GM21515 (cell line): ENCODE results near the gene TEX30.

Source experiments
- ATAC-seq: cut with Tn5 transposase; IDR thresholded peaks from one replicate; pipeline ENCODE4 v1.9.1; 2021; ENCODE audit not compliant: unreplicated experiment

Gene TEX30

GRCh38 chr13:102779436-102780159 is 6.0 kb upstream of the TEX30 start:
- no peak for ATAC-seq

DNA sequence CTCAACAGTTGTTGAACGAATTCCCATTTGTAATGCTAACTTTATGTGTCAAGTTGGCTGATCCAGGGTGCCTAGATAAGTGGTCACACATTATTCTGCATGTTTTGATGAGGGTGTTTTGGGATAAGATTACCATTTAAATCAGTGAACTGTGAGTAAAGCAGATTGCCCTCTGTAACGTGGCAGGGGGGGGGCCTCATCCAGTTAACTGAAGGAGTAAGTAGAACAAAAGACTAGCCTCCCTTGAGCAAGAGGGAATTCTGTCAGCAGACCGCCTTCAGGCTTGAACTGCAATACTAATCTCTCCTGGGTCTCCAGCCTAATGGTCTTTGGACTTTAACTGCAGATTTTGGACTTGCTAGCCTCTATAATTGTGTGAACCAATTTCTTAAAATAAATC is 4.2 kb upstream of the TEX30 start:
- ATAC-seq, result no peak

DNA sequence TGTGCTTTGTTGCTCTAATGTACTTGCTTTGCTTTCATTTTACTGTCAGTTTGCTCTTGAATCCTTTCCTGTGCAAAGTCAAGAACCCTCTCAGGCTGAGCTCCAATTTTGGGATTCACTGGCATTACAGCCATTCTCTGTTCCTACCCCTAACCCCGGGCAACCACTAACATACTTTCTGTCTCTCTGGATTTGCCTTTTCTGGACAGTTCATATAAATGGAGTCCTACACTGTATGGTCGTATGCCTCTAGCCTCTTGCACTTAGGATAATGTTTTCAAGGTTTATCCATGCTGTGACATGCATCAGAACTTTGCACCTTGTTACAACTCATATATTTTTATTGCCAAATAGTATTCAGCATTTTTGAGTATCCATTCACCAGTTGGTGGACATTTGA is 2.7 kb upstream of the TEX30 start:
- no peak for ATAC-seq

DNA sequence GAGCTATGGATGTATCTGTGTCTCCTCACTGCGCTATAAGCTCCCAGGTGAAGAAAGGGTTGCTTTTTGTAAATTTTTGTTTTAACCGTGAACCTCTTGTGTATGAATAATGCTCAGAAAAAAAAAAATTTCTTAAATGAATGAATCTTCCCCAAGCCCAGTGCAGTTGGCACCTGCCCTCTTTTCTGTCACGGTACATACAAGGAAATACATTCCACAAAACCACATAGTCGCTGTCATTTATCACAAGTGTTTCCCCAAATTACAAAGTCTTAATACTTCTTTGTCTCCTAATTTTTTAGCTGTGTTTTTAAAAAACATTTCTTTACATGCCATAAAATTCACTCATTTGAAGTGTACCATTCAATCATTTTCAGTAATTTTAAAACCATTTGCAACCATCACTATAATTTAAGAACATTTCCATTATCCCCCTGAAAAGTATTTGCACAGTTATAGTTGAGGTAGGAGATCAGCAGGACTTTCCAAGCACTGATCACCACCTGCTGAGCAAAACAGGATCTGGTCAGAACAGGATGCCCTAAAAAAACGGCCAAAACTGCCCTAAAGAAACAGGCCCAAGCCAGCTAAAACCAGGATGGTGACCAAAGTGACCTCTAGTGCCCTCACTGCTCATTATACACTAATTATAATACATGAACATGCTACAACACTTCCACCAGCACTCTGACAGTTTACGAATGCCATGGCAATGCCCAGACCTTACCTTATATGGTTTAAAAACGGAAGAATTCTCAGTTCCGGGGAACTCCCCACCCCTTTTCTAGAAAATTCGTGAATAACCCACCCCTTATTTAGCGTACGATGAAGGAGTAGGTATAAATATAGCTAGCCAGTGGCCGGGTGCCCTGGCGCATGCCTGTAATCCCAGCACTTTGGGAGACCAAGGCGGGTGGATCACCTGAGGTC is 1.3 kb upstream of the TEX30 start:
- no peak for ATAC-seq

- no peak for ATAC-seq
Observed at GRCh38 chr13:102774214-102774568, 605 bp upstream of the TEX30 start.

- ATAC-seq, result no peak
Observed at GRCh38 chr13:102772042-102772425, 1.6 kb downstream of the TEX30 start.

GRCh38 chr13:102771298-102772041 is 2.1 kb downstream of the TEX30 start:
- ATAC-seq, result no peak

DNA sequence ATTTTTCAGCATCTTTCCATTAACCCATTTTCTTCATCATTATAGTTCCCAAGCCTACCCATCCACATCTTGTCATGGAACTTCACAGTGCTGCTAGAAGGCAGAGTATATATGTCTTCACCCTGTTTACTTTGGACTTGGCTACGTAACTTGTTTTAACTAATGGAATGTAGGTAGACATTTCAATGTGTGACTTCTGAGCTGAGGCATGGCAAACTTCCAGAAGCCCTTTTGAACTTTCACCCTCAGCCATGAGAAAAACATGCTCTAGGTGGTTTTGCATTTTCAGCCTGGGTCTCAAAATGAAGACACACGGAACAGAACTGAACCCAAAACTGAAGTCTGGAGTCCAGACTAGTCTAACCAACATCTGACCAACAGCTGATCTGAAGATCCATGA is 3.2 kb downstream of the TEX30 start:
- no peak for ATAC-seq

GRCh38 chr13:102769679-102770078 is 3.9 kb downstream of the TEX30 start:
- ATAC-seq, result no peak

GRCh38 chr13:102768909-102769308 is 4.7 kb downstream of the TEX30 start:
- ATAC-seq, result no peak

GRCh38 chr13:102763741-102764140 is 9.8 kb downstream of the TEX30 start:
- ATAC-seq, result no peak

GRCh38 chr13:102761071-102761470 is 12.5 kb downstream of the TEX30 start:
- no peak for ATAC-seq

GRCh38 chr13:102758842-102759241 is 14.7 kb downstream of the TEX30 start:
- ATAC-seq, result no peak

DNA sequence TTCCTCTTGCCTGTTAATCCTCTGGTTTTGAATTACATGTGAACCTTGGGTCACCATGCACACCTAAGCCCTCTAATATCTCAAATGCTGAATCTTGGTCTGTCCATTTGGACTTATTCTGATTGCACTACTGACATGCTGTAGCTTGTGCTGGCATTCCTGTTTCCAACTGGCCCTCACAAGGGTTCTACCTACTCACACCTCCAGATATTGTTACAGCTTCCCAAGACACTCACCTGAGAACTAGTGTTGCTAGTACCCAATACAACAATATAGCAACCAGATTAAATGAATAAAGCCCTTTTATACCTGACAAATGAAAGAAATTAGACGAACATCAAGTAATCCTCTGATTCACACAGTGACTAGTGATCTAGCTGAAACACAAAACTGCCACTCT is 16.6 kb downstream of the TEX30 start:
- ATAC-seq, result no peak

GRCh38 chr13:102751886-102752285 is 21.7 kb downstream of the TEX30 start:
- no peak for ATAC-seq

GRCh38 chr13:102742506-102742905 is 31.1 kb downstream of the TEX30 start:
- ATAC-seq, result no peak

DNA sequence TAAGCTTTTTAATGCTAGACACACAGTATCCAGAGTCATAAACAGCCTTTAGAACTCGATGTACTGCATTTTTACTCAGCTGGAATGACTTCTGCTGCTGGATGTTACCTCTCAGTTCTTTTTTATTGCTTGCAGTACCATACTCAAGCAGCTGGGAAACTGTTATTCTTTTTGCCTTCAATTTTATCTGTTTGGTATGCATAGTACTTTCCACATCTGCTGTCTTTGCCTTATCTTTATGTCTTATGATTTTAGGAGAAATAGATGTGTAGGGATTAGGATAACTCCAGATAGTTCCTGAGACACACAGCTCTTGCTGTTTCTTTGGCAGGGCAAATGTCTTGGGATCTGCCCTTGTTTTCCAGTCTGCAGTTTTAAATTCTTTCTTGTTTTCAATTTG is 31.5 kb downstream of the TEX30 start:
- ATAC-seq, result no peak

GRCh38 chr13:102729560-102730270 is 43.9 kb downstream of the TEX30 start:
- no peak for ATAC-seq

GRCh38 chr13:102726430-102726829 is 47.2 kb downstream of the TEX30 start:
- ATAC-seq, result no peak

GRCh38 chr13:102724923-102725322 is 48.7 kb downstream of the TEX30 start:
- ATAC-seq, result peak; percentile 67

GRCh38 chr13:102721800-102722231 is 51.8 kb downstream of the TEX30 start:
- no peak for ATAC-seq
